Trophoblast cell (in vitro differentiated cells and primary cell): ENCODE data around the gene PTH2.

Experiments
- DNase-seq, 2 donors: peaks; one replicate each; pipeline ENCODE4 v3.0.0-alpha.2; 2016
- H2AFZ ChIP-seq: 2 replicates; pipeline ENCODE4 v1.6.1; 2013; ENCODE audit warnings: low read length, moderate library complexity, mild to moderate bottlenecking; ENCODE audit not compliant: insufficient read depth, poor library complexity
- H2AK5ac ChIP-seq: 2 replicates; pipeline ENCODE4 v1.6.1; 2013; ENCODE audit warnings: mild to moderate bottlenecking, low read length
- H2BK120ac ChIP-seq: 2 replicates; pipeline ENCODE4 v1.6.1; 2013; ENCODE audit warnings: low read length, mild to moderate bottlenecking, moderate library complexity; ENCODE audit not compliant: insufficient read depth, poor library complexity
- H2BK12ac ChIP-seq: 2 replicates; pipeline ENCODE4 v1.6.1; 2013; ENCODE audit warnings: mild to moderate bottlenecking, low read length, moderate library complexity
- H2BK5ac ChIP-seq: 2 replicates; pipeline ENCODE4 v1.6.1; 2013; ENCODE audit warnings: low read length, low read depth, moderate library complexity, mild to moderate bottlenecking; ENCODE audit not compliant: poor library complexity
- H3K14ac ChIP-seq: 2 replicates; pipeline ENCODE4 v1.6.1; 2013; ENCODE audit warnings: mild to moderate bottlenecking, low read length
- H3K18ac ChIP-seq: 2 replicates; pipeline ENCODE4 v1.6.1; 2013; ENCODE audit warnings: mild to moderate bottlenecking, low read length
- H3K23ac ChIP-seq: 2 replicates; pipeline ENCODE4 v1.6.1; 2013; ENCODE audit warnings: low read length
- H3K27ac ChIP-seq: 2 replicates; pipeline ENCODE4 v1.5.1; 2013; ENCODE audit warnings: low read depth, mild to moderate bottlenecking, inconsistent platforms, low read length, moderate library complexity
- H3K27me3 ChIP-seq: 2 replicates; pipeline ENCODE4 v1.6.1; 2013; ENCODE audit warnings: inconsistent platforms, mild to moderate bottlenecking, low read length, moderate library complexity; ENCODE audit not compliant: insufficient read depth
- H3K36me3 ChIP-seq, 2 experiments: 1 replicate in 1 of 2; 2 replicates in 1 of 2; pipeline ENCODE4 v1.6.1; 2013; ENCODE audit warnings: low read length in 2 of 2, mild to moderate bottlenecking in 2 of 2, moderate library complexity in 1 of 2; ENCODE audit not compliant: insufficient read depth in 2 of 2, control insufficient read depth in 1 of 2
- H3K4ac ChIP-seq: 2 replicates; pipeline ENCODE4 v1.6.1; 2013; ENCODE audit warnings: low read depth, mild to moderate bottlenecking, low read length, moderate library complexity
- H3K4me1 ChIP-seq, 2 experiments: 1 replicate in 1 of 2; 2 replicates in 1 of 2; pipeline ENCODE4 v1.6.1; 2013; ENCODE audit warnings: low read length in 2 of 2, mild to moderate bottlenecking in 2 of 2, moderate library complexity in 1 of 2; ENCODE audit not compliant: insufficient read depth in 2 of 2, control insufficient read depth in 1 of 2
- H3K4me2 ChIP-seq: 2 replicates; pipeline ENCODE4 v1.6.1; 2013; ENCODE audit warnings: inconsistent platforms, mild to moderate bottlenecking, low read length, moderate library complexity
- H3K4me3 ChIP-seq: 2 replicates; pipeline ENCODE4 v1.5.1; 2013; ENCODE audit warnings: mild to moderate bottlenecking, low read depth, low read length, inconsistent platforms
- H3K79me1 ChIP-seq: one replicate; pipeline ENCODE4 v1.6.1; 2013; ENCODE audit warnings: low read length
- H3K79me2 ChIP-seq: 2 replicates; pipeline ENCODE4 v1.6.1; 2013; ENCODE audit warnings: low read length, mild to moderate bottlenecking; ENCODE audit not compliant: control insufficient read depth, insufficient read depth, poor library complexity
- H3K9ac ChIP-seq: 2 replicates; pipeline ENCODE4 v1.6.1; 2013; ENCODE audit warnings: mild to moderate bottlenecking, low read length
- H3K9me3 ChIP-seq: 2 replicates; pipeline ENCODE4 v1.6.1; 2013; ENCODE audit warnings: low read depth, mild to moderate bottlenecking, control low read depth, inconsistent platforms, low read length; ENCODE audit not compliant: insufficient read depth
- H4K12ac ChIP-seq: 2 replicates; pipeline ENCODE4 v1.6.1; 2013; ENCODE audit warnings: low read depth, mild to moderate bottlenecking, low read length, moderate library complexity
- H4K8ac ChIP-seq: 2 replicates; pipeline ENCODE4 v1.6.1; 2013; ENCODE audit warnings: low read depth, mild to moderate bottlenecking, low read length, moderate library complexity
- H4K91ac ChIP-seq: one replicate; pipeline ENCODE4 v1.6.1; 2013; ENCODE audit warnings: low read depth, mild to moderate bottlenecking, low read length, moderate library complexity
- WGBS: extraction: QIAGEN DNeasy Blood & Tissue Kit; methylation state at CpG from one replicate; pipeline ENCODE4 v1.1.7; 2013; ENCODE audit warnings: missing lambda C conversion rate; ENCODE audit not compliant: insufficient read length, insufficient coverage; ENCODE audit errors: extremely low coverage; 5-methylcytosine and 5-hydroxymethylcytosine counted together

The PTH2 gene

DNA sequence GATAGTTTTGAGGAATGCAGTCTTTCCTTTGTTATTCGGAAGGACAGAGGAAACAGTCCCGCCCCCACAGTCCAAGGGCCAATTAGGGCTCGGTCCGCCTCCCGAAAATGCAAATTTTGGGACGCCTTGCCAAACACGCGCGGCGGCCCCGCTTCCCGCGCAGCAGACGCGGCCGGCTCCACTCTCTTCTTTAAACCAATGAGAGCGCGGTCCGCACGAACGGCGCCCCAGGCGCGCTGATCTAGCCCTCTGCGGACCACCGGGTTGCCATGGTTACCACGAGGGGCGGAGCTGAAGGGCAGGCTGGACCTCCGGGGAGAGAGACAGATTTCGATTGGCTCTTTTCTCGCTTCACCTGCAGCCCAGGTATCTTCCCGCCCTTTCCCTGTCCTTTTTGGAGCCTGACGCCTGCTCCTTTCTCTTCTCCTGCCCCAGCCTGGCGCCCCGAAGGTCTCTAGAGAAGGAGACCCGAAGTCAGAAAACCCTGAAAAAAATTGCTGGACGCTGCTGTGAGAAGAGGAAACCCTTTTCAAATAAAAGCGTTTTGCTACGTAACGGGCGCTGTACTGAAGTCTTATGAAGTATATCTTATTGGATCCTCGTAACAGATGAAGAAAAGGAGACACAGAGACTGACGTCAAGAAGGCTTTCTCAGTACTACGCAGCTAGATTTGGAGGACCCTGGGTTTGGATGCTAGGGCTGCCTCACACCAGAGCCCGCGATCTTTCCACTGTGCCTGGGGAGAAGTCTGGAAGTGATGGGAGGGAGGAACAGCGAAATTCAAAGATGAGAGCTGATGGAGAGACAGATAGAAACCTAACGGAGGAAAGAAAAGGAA, 2.0 kb downstream of the PTH2 start:
- peak overlapping the region; percentile 5 for H3K4me3 ChIP-seq
- H3K27me3 ChIP-seq, result peaks cover 56% of the 10 kb centered on the region
- no peak overlapping the region for H2AFZ ChIP-seq
- H3K27ac ChIP-seq, result no peak overlapping the region
- no peak overlapping the region for H2BK120ac ChIP-seq
- peak overlapping the region; percentile 10 for H3K4me2 ChIP-seq
- no peak overlapping the region for H3K14ac ChIP-seq
- H3K9ac ChIP-seq, result no peak overlapping the region
- H2BK12ac ChIP-seq, result no peak overlapping the region
- no peak overlapping the region for H4K8ac ChIP-seq
- DNase-seq, result peak; percentile 15 to 73
- peaks cover 0 to 3% of the 10 kb centered on the region in 2 experiments for H3K4me1 ChIP-seq
- no peak overlapping the region for H3K23ac ChIP-seq
- no peak overlapping the region for H2BK5ac ChIP-seq
- no peak overlapping the region for H3K18ac ChIP-seq
- no peak overlapping the region for H4K12ac ChIP-seq
- H3K79me2 ChIP-seq, result no peaks in the 10 kb centered on the region
- WGBS, result no CpG with 5 or more reads among the region's 48 CpGs
- no peak overlapping the region for H3K4ac ChIP-seq
- H2AK5ac ChIP-seq, result no peak overlapping the region
- H3K36me3 ChIP-seq, result no peaks in the 10 kb centered on the region
- H3K9me3 ChIP-seq, result peaks cover 4% of the 10 kb centered on the region
- no peak overlapping the region for H4K91ac ChIP-seq
- H3K79me1 ChIP-seq, result no peaks in the 10 kb centered on the region

DNA sequence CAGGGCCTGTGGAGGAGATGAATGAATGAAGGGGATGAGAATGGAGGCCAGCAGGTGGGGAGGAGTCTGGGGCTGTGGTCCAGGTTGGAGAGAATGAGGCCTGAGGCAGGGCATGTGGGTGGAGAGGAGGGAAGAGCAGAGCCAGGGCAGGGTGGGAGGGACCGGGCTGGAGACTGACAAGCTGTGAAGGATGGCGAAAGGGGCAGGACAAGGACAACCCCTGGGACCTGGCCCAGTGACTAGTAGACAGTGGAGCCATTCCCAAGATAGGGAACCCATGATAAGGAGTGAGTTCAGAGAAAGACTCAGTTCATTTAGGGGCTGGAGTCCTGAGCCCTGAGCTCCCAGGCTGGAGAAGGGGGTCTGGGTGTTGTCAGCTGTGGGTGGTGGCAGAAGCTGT, 3.0 kb downstream of the PTH2 start:
- Histone ChIP-seq H3K4me1 (peaks cover 0 to 3% of the 10 kb centered on the region in 2 experiments), H3K4me2 (no peak overlapping the region), H2BK5ac (no peak overlapping the region), H4K12ac (no peak overlapping the region), H2BK120ac (no peak overlapping the region), H3K27ac (no peak overlapping the region), H4K91ac (no peak overlapping the region), H3K9me3 (peaks cover 4% of the 10 kb centered on the region), H4K8ac (no peak overlapping the region), H3K14ac (no peak overlapping the region), H3K18ac (no peak overlapping the region), H3K4me3 (no peak overlapping the region), H3K4ac (no peak overlapping the region), H3K23ac (no peak overlapping the region), H2AFZ (no peak overlapping the region), H3K36me3 (no peaks in the 10 kb centered on the region), H3K79me1 (no peaks in the 10 kb centered on the region), H3K9ac (no peak overlapping the region), H2BK12ac (no peak overlapping the region), H3K27me3 (peaks cover 45% of the 10 kb centered on the region), H2AK5ac (no peak overlapping the region), H3K79me2 (no peaks in the 10 kb centered on the region)
- no CpG with 5 or more reads among the region's 2 CpGs for whole genome bisulfite sequencing
- DNase-seq, result no peak

DNA sequence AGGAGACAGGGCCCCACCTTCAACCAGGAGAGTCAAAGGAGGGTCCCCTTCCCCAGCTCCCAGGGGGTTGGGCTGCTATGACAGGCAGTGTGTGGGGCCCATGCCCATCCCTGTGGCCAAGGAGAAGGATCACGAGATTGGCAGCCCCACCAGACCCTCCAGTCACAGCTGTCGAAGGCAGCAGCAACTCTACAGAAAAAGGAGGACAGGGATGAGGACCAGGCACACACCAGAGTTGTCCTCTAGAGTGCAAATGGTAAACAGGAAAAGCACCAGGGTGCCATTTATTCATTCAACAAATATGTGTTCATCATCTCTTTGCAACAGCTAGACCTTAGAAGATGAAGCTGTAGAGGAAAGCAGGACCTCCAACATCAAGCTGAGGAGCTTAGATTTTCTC, 4.1 kb downstream of the PTH2 start:
- H3K36me3 ChIP-seq, result no peaks in the 10 kb centered on the region
- H2BK5ac ChIP-seq, result no peak overlapping the region
- no peak overlapping the region for H2AFZ ChIP-seq
- H4K8ac ChIP-seq, result no peak overlapping the region
- no peak overlapping the region for H3K4ac ChIP-seq
- H3K79me2 ChIP-seq, result no peaks in the 10 kb centered on the region
- no peak overlapping the region for H2BK12ac ChIP-seq
- WGBS, result no CpG with 5 or more reads among the region's 2 CpGs
- no peak overlapping the region for H3K18ac ChIP-seq
- H2BK120ac ChIP-seq, result no peak overlapping the region
- H3K9ac ChIP-seq, result no peak overlapping the region
- peaks cover 4% of the 10 kb centered on the region for H3K9me3 ChIP-seq
- H3K23ac ChIP-seq, result no peak overlapping the region
- no peak overlapping the region for H4K12ac ChIP-seq
- H3K79me1 ChIP-seq, result no peaks in the 10 kb centered on the region
- H3K14ac ChIP-seq, result no peak overlapping the region
- H3K4me1 ChIP-seq, result peaks cover 0 to 3% of the 10 kb centered on the region in 2 experiments
- H3K27ac ChIP-seq, result no peak overlapping the region
- no peak overlapping the region for H3K4me2 ChIP-seq
- no peak for DNase-seq
- no peak overlapping the region for H4K91ac ChIP-seq
- H3K4me3 ChIP-seq, result no peak overlapping the region
- H2AK5ac ChIP-seq, result no peak overlapping the region
- H3K27me3 ChIP-seq, result peaks cover 37% of the 10 kb centered on the region

DNA sequence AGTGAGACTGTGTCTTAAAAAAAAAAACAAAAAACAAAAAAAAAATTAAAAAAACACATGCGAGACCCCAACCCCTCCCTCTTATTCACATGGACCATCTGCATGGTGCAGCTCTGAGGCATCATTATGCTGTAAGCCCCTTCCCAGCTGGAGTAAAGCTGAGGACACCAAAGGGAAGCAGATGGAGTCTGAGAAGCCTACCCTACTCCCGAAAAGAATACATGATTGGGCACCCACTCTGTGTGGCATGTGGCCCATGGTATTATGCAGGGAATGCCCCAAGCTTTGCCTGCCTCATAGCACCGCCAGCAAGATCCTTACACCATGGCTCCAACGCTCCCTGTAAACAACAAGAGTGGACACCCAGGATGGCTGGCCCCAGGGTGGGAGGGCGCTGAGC, 4.7 kb downstream of the PTH2 start:
- Histone ChIP-seq H2AK5ac (no peak overlapping the region), H3K4me3 (peak overlapping the region; percentile 34), H2BK120ac (no peak overlapping the region), H3K4ac (no peak overlapping the region), H3K14ac (no peak overlapping the region), H3K36me3 (no peaks in the 10 kb centered on the region), H3K4me2 (no peak overlapping the region), H3K9ac (no peak overlapping the region), H4K91ac (no peak overlapping the region), H2AFZ (no peak overlapping the region), H2BK5ac (no peak overlapping the region), H3K18ac (no peak overlapping the region), H3K9me3 (peaks cover 2% of the 10 kb centered on the region), H3K79me2 (no peaks in the 10 kb centered on the region), H4K12ac (no peak overlapping the region), H2BK12ac (no peak overlapping the region), H3K27ac (no peak overlapping the region), H3K27me3 (peaks cover 32% of the 10 kb centered on the region), H3K23ac (no peak overlapping the region), H4K8ac (no peak overlapping the region), H3K4me1 (peaks cover 0 to 3% of the 10 kb centered on the region in 2 experiments), H3K79me1 (no peaks in the 10 kb centered on the region)
- no peak for DNase-seq
- no CpG with 5 or more reads among the region's 5 CpGs for WGBS
